Medulla oblongata (tissue), 1 donor: Measurements from ENCODE around the gene BTD.

Experiments used
- DNase-seq: peaks from one replicate; pipeline ENCODE4 v3.0.0-alpha.2; 2015; ENCODE audit errors: extremely low spot score

BTD gene

GRCh38 chr3:15636028-15636709 lies 34.6 kb downstream of the BTD start:
- DNase-seq: no peak

- no peak for DNase-seq
These were observed 35.8 kb downstream of the BTD start for GRCh38 chr3:15637131-15637951.

- no peak for DNase-seq
These were observed 36.8 kb downstream of the BTD start for GRCh38 chr3:15638193-15638890.

GRCh38 chr3:15638891-15639262 lies 37.3 kb downstream of the BTD start:
- DNase-seq: no peak

- DNase-seq: no peak
These were observed 43.7 kb downstream of the BTD start for GRCh38 chr3:15645246-15645645.

GRCh38 chr3:15645740-15646501 lies 44.4 kb downstream of the BTD start:
- DNase-seq: no peak

GRCh38 chr3:15646851-15647511 lies 45.4 kb downstream of the BTD start:
- no peak for DNase-seq

- peak; percentile 51 for DNase-seq
These were observed 46.1 kb downstream of the BTD start for GRCh38 chr3:15647611-15648167.

- DNase-seq: no peak
These were observed 47.8 kb downstream of the BTD start for GRCh38 chr3:15649341-15649740.

- DNase-seq: no peak
These were observed 48.3 kb downstream of the BTD start for GRCh38 chr3:15649858-15650257.

GRCh38 chr3:15651396-15651795 lies 49.9 kb downstream of the BTD start:
- no peak for DNase-seq

- DNase-seq: no peak
These were observed 51.8 kb downstream of the BTD start for GRCh38 chr3:15653321-15653720.

- no peak for DNase-seq
These were observed 52.6 kb downstream of the BTD start for GRCh38 chr3:15654127-15654526.

- DNase-seq: peak; percentile 86
These were observed 53.3 kb downstream of the BTD start for GRCh38 chr3:15654891-15655290.

- no peak for DNase-seq
These were observed 54.8 kb downstream of the BTD start for GRCh38 chr3:15656342-15656741.

- no peak for DNase-seq
These were observed 55.5 kb downstream of the BTD start for GRCh38 chr3:15657016-15657415.

- no peak for DNase-seq
These were observed 57.9 kb downstream of the BTD start for GRCh38 chr3:15659254-15659975.

- no peak for DNase-seq
These were observed 58.8 kb downstream of the BTD start for GRCh38 chr3:15660055-15660935.

- no peak for DNase-seq
These were observed 62.6 kb downstream of the BTD start for GRCh38 chr3:15664144-15664543.
